HepG2 (cell line): ENCODE data around the gene GGACT. TPM values are rescaled to one million over a fixed set of nuclear protein-coding genes. Genes with fewer than 3 reads are reported as not detected.

ENCODE experiments used
- ATF4 ChIP-seq, 2 experiments: fragments of 450-650 bp in 1 of 2; sonication (generic) in 1 of 2; formaldehyde crosslinking; IDR thresholded peaks; 2 replicates each; pipeline versions ENCODE4 v1.5.0 to v1.8.0; 2020 to 2022; ENCODE audit warnings: mild to moderate bottlenecking in 1 of 2, missing genetic modification reagents in 1 of 2
- ATF7 ChIP-seq, 2 experiments: fragments of 450-650 bp in 1 of 2; sonication (generic) in 1 of 2; formaldehyde crosslinking in 1 of 2; IDR thresholded peaks; 2 replicates each; pipeline versions ENCODE4 v1.4.0 to v1.6.1; 2016 to 2020; ENCODE audit warnings: antibody characterized with exemption in 1 of 2, mild to moderate bottlenecking in 1 of 2, missing genetic modification reagents in 1 of 2
- IRF2 ChIP-seq: IDR thresholded peaks from 2 replicates; pipeline ENCODE4 v1.6.1; 2018; ENCODE audit warnings: missing genetic modification reagents, missing compliant biosample characterization
- KLF13 ChIP-seq: sonication (generic); formaldehyde crosslinking; IDR thresholded peaks from 2 replicates; pipeline ENCODE4 v1.4.0; 2020; ENCODE audit warnings: mild to moderate bottlenecking, missing genetic modification reagents
- MED13 ChIP-seq: sonication (generic); formaldehyde crosslinking; IDR thresholded peaks from 2 replicates; pipeline ENCODE4 v1.5.0; 2020; ENCODE audit warnings: missing genetic modification reagents
- MEIS2 ChIP-seq: sonication (generic); formaldehyde crosslinking; IDR thresholded peaks from 2 replicates; pipeline ENCODE4 v1.9.0; 2021; ENCODE audit warnings: mild to moderate bottlenecking, missing genetic modification reagents
- NR2F1 ChIP-seq, 2 experiments: fragments of 450-650 bp in 1 of 2; formaldehyde crosslinking in 1 of 2; IDR thresholded peaks; 2 replicates each; pipeline versions ENCODE4 v1.5.0 to v1.6.1; 2016 to 2020; ENCODE audit warnings: mild to moderate bottlenecking in 1 of 2, missing compliant biosample characterization in 1 of 2, missing genetic modification reagents in 1 of 2, moderate library complexity in 1 of 2
- PHF8 ChIP-seq: sonication (generic); formaldehyde crosslinking; IDR thresholded peaks from 2 replicates; pipeline ENCODE4 v1.5.0; 2020; ENCODE audit warnings: missing genetic modification reagents
- RARA ChIP-seq: IDR thresholded peaks from 2 replicates; pipeline ENCODE4 v1.6.1; 2016; ENCODE audit warnings: missing genetic modification reagents, missing compliant biosample characterization
- SP5 ChIP-seq: IDR thresholded peaks from 2 replicates; pipeline ENCODE4 v1.6.1; 2016; ENCODE audit warnings: low read depth, borderline replicate concordance
- SPEN ChIP-seq: sonication (generic); formaldehyde crosslinking; IDR thresholded peaks from 2 replicates; pipeline ENCODE4 v1.5.1; 2020; ENCODE audit warnings: low read depth, mild to moderate bottlenecking, missing genetic modification reagents
- SYNCRIP ChIP-seq: fragments of 200-400 bp; formaldehyde crosslinking; IDR thresholded peaks from 2 replicates; pipeline ENCODE4 v1.6.1; 2018; ENCODE audit warnings: mild to moderate bottlenecking, low read depth, low read length; ENCODE audit not compliant: insufficient read depth
- TARDBP ChIP-seq: sonication (generic); formaldehyde crosslinking; IDR thresholded peaks from 2 replicates; pipeline ENCODE4 v1.8.0; 2022; ENCODE audit warnings: mild to moderate bottlenecking, missing genetic modification reagents
- YY1 ChIP-seq: IDR thresholded peaks from 2 replicates; pipeline ENCODE4 v1.6.1; 2011; ENCODE audit warnings: low read length, low read depth, moderate library complexity, mild to moderate bottlenecking; ENCODE audit not compliant: insufficient read depth, insufficient replicate concordance
- ZNF253 ChIP-seq: sonication (generic); formaldehyde crosslinking; IDR thresholded peaks from 2 replicates; pipeline ENCODE4 v1.8.0; 2022; ENCODE audit warnings: mild to moderate bottlenecking, missing genetic modification reagents, borderline replicate concordance
- ZNF382 ChIP-seq: sonication (generic); formaldehyde crosslinking; IDR thresholded peaks from 2 replicates; pipeline ENCODE4 v1.5.0; 2020; ENCODE audit warnings: missing genetic modification reagents, mild to moderate bottlenecking, borderline replicate concordance
- ZNF615 ChIP-seq: sonication (generic); formaldehyde crosslinking; IDR thresholded peaks from 2 replicates; pipeline ENCODE4 v1.5.0; 2020; ENCODE audit warnings: mild to moderate bottlenecking, missing genetic modification reagents, borderline replicate concordance
- ZNF674 ChIP-seq: sonication (generic); formaldehyde crosslinking; IDR thresholded peaks from 2 replicates; pipeline ENCODE4 v1.5.0; 2020; ENCODE audit warnings: low read depth, mild to moderate bottlenecking, missing genetic modification reagents
- ZNF761 ChIP-seq: sonication (generic); formaldehyde crosslinking; conservative IDR thresholded peaks from 2 replicates; pipeline ENCODE4 v1.4.0; 2020; ENCODE audit warnings: mild to moderate bottlenecking, missing genetic modification reagents
- ZNF790 ChIP-seq: sonication (generic); formaldehyde crosslinking; IDR thresholded peaks from 2 replicates; pipeline ENCODE4 v1.8.0; 2022; ENCODE audit warnings: missing genetic modification reagents, mild to moderate bottlenecking, borderline replicate concordance
- polyA plus RNA-seq, 8 experiments: library from polyadenylated mRNA; depleted of rRNA in 3 of 8; stranded (reverse) in 7 of 8; unstranded in 1 of 8; fragments of >200 nt; fragmentation: Illumina TruSeq in 4 of 8; extraction: Trizol in 4 of 8; gene quantifications; 2 replicates each; pipeline versions ENCODE4 v1.2.1 to v1.2.3, GENCODE V29; 2011 to 2016; ENCODE audit warnings: low read depth in 4 of 8, missing spikeins in 1 of 8, mixed read lengths in 1 of 8; ENCODE audit not compliant: insufficient read depth in 1 of 8
- total RNA-seq, 5 experiments: library from RNA; depleted of rRNA; stranded (reverse); fragments of >200 nt; fragmentation: Illumina TruSeq; extraction: Trizol; gene quantifications; 2 replicates each; pipeline ENCODE4 v1.2.3, GENCODE V29; 2016; ENCODE audit warnings: low read depth in 1 of 5
- TF ChIP-seq, protein P1 (sequence below): sonication (generic); formaldehyde crosslinking; conservative IDR thresholded peaks from 2 replicates; pipeline ENCODE4 v1.8.0; 2022; ENCODE audit warnings: missing genetic modification reagents
- TF ChIP-seq, protein P2 (sequence below): sonication (generic); formaldehyde crosslinking; IDR thresholded peaks from 2 replicates; pipeline ENCODE4 v1.4.0; 2020; ENCODE audit warnings: mild to moderate bottlenecking, missing genetic modification reagents
- TF ChIP-seq, protein P3 (sequence below): sonication (generic); formaldehyde crosslinking; IDR thresholded peaks from 2 replicates; pipeline ENCODE4 v1.8.1; 2023; ENCODE audit warnings: mild to moderate bottlenecking, missing genetic modification reagents
- TF ChIP-seq, protein P4 (sequence below): sonication (generic); formaldehyde crosslinking; IDR thresholded peaks from 2 replicates; pipeline ENCODE4 v1.8.0; 2023; ENCODE audit warnings: mild to moderate bottlenecking, missing genetic modification reagents

Gene GGACT
- total and polyA plus RNA-seq, 2 of the 13 experiments (the other 11 are each of a cell fraction or from before 2014, with no cell fraction given): 1.7 to 1.9 TPM

GRCh38 chr13:100543872-100544602, 44.6 kb downstream of the GGACT start (continued):
- TF ChIP-seq PHF8 (CRISPR knock-in tag): peak; percentile 35; the same call in 1 of the 2 replicates
- TF ChIP-seq SPEN (CRISPR knock-in tag): peak; percentile 63; the same call in 1 of the 2 replicates
- TF ChIP-seq MED13 (CRISPR knock-in tag): no peak
- TF ChIP-seq SYNCRIP: no peak
- TF ChIP-seq, protein P1, sequence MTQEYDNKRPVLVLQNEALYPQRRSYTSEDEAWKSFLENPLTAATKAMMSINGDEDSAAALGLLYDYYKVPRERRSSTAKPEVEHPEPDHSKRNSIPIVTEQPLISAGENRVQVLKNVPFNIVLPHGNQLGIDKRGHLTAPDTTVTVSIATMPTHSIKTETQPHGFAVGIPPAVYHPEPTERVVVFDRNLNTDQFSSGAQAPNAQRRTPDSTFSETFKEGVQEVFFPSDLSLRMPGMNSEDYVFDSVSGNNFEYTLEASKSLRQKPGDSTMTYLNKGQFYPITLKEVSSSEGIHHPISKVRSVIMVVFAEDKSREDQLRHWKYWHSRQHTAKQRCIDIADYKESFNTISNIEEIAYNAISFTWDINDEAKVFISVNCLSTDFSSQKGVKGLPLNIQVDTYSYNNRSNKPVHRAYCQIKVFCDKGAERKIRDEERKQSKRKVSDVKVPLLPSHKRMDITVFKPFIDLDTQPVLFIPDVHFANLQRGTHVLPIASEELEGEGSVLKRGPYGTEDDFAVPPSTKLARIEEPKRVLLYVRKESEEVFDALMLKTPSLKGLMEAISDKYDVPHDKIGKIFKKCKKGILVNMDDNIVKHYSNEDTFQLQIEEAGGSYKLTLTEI: no peak
- no peak for TF ChIP-seq KLF13 (CRISPR knock-in tag)
- no peak for TF ChIP-seq ATF4 (CRISPR knock-in tag; IDR thresholded peaks at IDR 0.05)
- no peak for TF ChIP-seq YY1
- TF ChIP-seq ZNF382 (CRISPR knock-in tag): no peak
- no peak for TF ChIP-seq ZNF253 (CRISPR knock-in tag)
- TF ChIP-seq ZNF761 (CRISPR knock-in tag): 0 out of 2 replicates have a peak, but pooled peaks have one; percentile 30
- TF ChIP-seq MEIS2 (CRISPR knock-in tag): 0 out of 2 replicates have a peak, but pooled peaks have one; percentile 32
- TF ChIP-seq, protein P2, sequence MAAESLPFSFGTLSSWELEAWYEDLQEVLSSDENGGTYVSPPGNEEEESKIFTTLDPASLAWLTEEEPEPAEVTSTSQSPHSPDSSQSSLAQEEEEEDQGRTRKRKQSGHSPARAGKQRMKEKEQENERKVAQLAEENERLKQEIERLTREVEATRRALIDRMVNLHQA (CRISPR knock-in tag): no peak
- no peak for TF ChIP-seq ZNF674 (CRISPR knock-in tag)
- TF ChIP-seq, protein P3, sequence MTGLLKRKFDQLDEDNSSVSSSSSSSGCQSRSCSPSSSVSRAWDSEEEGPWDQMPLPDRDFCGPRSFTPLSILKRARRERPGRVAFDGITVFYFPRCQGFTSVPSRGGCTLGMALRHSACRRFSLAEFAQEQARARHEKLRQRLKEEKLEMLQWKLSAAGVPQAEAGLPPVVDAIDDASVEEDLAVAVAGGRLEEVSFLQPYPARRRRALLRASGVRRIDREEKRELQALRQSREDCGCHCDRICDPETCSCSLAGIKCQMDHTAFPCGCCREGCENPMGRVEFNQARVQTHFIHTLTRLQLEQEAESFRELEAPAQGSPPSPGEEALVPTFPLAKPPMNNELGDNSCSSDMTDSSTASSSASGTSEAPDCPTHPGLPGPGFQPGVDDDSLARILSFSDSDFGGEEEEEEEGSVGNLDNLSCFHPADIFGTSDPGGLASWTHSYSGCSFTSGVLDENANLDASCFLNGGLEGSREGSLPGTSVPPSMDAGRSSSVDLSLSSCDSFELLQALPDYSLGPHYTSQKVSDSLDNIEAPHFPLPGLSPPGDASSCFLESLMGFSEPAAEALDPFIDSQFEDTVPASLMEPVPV: peak; percentile 68
- no peak for TF ChIP-seq ZNF615 (CRISPR knock-in tag)
- TF ChIP-seq NR2F1 (CRISPR knock-in tag; IDR thresholded peaks at IDR 0.05): peak; percentile 74 to 77
- no peak for TF ChIP-seq ZNF790 (CRISPR knock-in tag)
- TF ChIP-seq ATF7 (IDR thresholded peaks at IDR 0.05): no peak
- TF ChIP-seq ATF7 (CRISPR knock-in tag; IDR thresholded peaks at IDR 0.05): no peak; the same call in 1 of the 2 replicates
- 0 out of 2 replicates have a peak, but pooled peaks have one; percentile 19 for TF ChIP-seq IRF2
- peak; percentile 92 for TF ChIP-seq RARA
- peak; percentile 88 for TF ChIP-seq TARDBP (CRISPR knock-in tag)
- peak; percentile 47; the same call in 1 of the 2 replicates for TF ChIP-seq SP5 (CRISPR knock-in tag)
- TF ChIP-seq, protein P4, sequence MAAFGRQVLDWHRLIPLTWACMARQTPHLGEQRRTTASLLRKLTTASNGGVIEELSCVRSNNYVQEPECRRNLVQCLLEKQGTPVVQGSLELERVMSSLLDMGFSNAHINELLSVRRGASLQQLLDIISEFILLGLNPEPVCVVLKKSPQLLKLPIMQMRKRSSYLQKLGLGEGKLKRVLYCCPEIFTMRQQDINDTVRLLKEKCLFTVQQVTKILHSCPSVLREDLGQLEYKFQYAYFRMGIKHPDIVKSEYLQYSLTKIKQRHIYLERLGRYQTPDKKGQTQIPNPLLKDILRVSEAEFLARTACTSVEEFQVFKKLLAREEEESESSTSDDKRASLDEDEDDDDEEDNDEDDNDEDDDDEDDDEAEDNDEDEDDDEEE (CRISPR knock-in tag): no peak
